ENCODE data around the gene NR2F2. TPM values are rescaled to one million over a fixed set of nuclear protein-coding genes. Genes with fewer than 3 reads are reported as not detected.

NR2F2 gene
- total RNA-seq, 1 donor from 2014 or later = 12.8 TPM

GRCh38 chr15:96362755-96363651 lies 32.5 kb downstream of the NR2F2 start:
- Histone ChIP-seq H3K27ac (replicated peaks) (no peak overlapping the region), H3K27me3 (ENCODE audit: low read depth) (peaks cover 100% of the 10 kb centered on the region), H3K36me3 (no peaks in the 10 kb centered on the region), H3K4me3 (no peak overlapping the region), H3K9me3 (replicated peaks) (no peaks in the 10 kb centered on the region), H3K4me1 (peaks cover 35% of the 10 kb centered on the region)
- DNase-seq = no peak
- TF ChIP-seq CTCF (IDR thresholded peaks at IDR 0.05; ENCODE audit: borderline replicate concordance) = no peak
- intact Hi-C loops (cut with micrococcal nuclease) = no loop called here

- peaks cover 100% of the 10 kb centered on the region for H3K27me3 ChIP-seq (ENCODE audit: low read depth)
- H3K4me3 ChIP-seq = no peak overlapping the region
- H3K27ac ChIP-seq (replicated peaks) = no peak overlapping the region
- DNase-seq = no peak
- no peak for TF ChIP-seq CTCF (IDR thresholded peaks at IDR 0.05; ENCODE audit: borderline replicate concordance)
- H3K36me3 ChIP-seq = no peaks in the 10 kb centered on the region
- peaks cover 36% of the 10 kb centered on the region for H3K4me1 ChIP-seq
- H3K9me3 ChIP-seq (replicated peaks) = no peaks in the 10 kb centered on the region
- intact Hi-C loops (cut with micrococcal nuclease) = no loop called here
Observed at GRCh38 chr15:96363707-96364106, 33.2 kb downstream of the NR2F2 start.

GRCh38 chr15:96365781-96366525 lies 35.5 kb downstream of the NR2F2 start:
- no peaks in the 10 kb centered on the region for H3K9me3 ChIP-seq (replicated peaks)
- no peak for TF ChIP-seq CTCF (IDR thresholded peaks at IDR 0.05; ENCODE audit: borderline replicate concordance)
- no peak overlapping the region for H3K27ac ChIP-seq (replicated peaks)
- H3K4me3 ChIP-seq = no peak overlapping the region
- peaks cover 100% of the 10 kb centered on the region for H3K27me3 ChIP-seq (ENCODE audit: low read depth)
- H3K4me1 ChIP-seq = peaks cover 18% of the 10 kb centered on the region
- intact Hi-C loops (cut with micrococcal nuclease) = no loop called here
- H3K36me3 ChIP-seq = no peaks in the 10 kb centered on the region
- DNase-seq = no peak

- intact Hi-C loops (cut with micrococcal nuclease) = no loop called here
- Histone ChIP-seq H3K27ac (replicated peaks) (no peak overlapping the region), H3K4me3 (no peak overlapping the region), H3K27me3 (ENCODE audit: low read depth) (peaks cover 100% of the 10 kb centered on the region), H3K36me3 (no peaks in the 10 kb centered on the region), H3K4me1 (peaks cover 18% of the 10 kb centered on the region), H3K9me3 (replicated peaks) (no peaks in the 10 kb centered on the region)
- TF ChIP-seq CTCF (IDR thresholded peaks at IDR 0.05; ENCODE audit: borderline replicate concordance) = no peak
- no peak for DNase-seq
Observed at GRCh38 chr15:96366526-96366877, 36.0 kb downstream of the NR2F2 start.

- Histone ChIP-seq H3K27ac (replicated peaks) (no peak overlapping the region), H3K4me1 (peaks cover 18% of the 10 kb centered on the region), H3K36me3 (no peaks in the 10 kb centered on the region), H3K27me3 (ENCODE audit: low read depth) (peaks cover 93% of the 10 kb centered on the region), H3K4me3 (peak overlapping the region; percentile 35), H3K9me3 (replicated peaks) (no peaks in the 10 kb centered on the region)
- TF ChIP-seq CTCF (IDR thresholded peaks at IDR 0.05; ENCODE audit: borderline replicate concordance) = no peak
- no peak for DNase-seq
- intact Hi-C loops (cut with micrococcal nuclease) = no loop called here
Observed at GRCh38 chr15:96367311-96368200, 37.1 kb downstream of the NR2F2 start.

All from left ventricle myocardium inferior (tissue), 1 donor.